Upper lobe of right lung (tissue), 1 donor: ENCODE measurements around the gene CMIP. TPM values are rescaled to one million over a fixed set of nuclear protein-coding genes. Genes with fewer than 3 reads are reported as not detected.

Source experiments
- ATAC-seq: fragments of 200-7000 bp; cut with Tn5 transposase; one replicate; pipeline ENCODE4 v1.9.1; 2020; ENCODE audit warnings: mild to moderate bottlenecking, moderate library complexity
- DNase-seq: peaks from one replicate; pipeline ENCODE4 v3.0.0-alpha.2; 2020
- H3K27ac ChIP-seq: fragments of 200-600 bp; one replicate; pipeline ENCODE4 v1.8.0; 2022
- H3K27me3 ChIP-seq: fragments of 200-600 bp; one replicate; pipeline ENCODE4 v1.8.0; 2022; ENCODE audit warnings: mild to moderate bottlenecking
- H3K36me3 ChIP-seq: fragments of 200-600 bp; one replicate; pipeline ENCODE4 v1.8.0; 2022
- H3K4me1 ChIP-seq: fragments of 200-600 bp; one replicate; pipeline ENCODE4 v1.8.0; 2022
- H3K4me3 ChIP-seq: fragments of 200-600 bp; one replicate; pipeline ENCODE4 v1.8.0; 2022; ENCODE audit warnings: mild to moderate bottlenecking
- H3K9me3 ChIP-seq: fragments of 200-600 bp; one replicate; pipeline ENCODE4 v1.8.0; 2022
- intact Hi-C: fragments of 100-400 bp; cut with DNase I; formaldehyde crosslinking; loops from one replicate; pipeline ENCODE4 v1.11.0; 2022
- total RNA-seq: library from RNA; stranded (reverse); fragmentation: NEBNext Ultra II Directional; extraction: Animal tissue kit (Norgen Biotek cat#: 25700); gene quantifications from one replicate; pipeline ENCODE4 v1.2.1, GENCODE V29; 2021
- TF ChIP-seq, protein P1 (sequence below): fragments of 200-600 bp; IDR thresholded peaks from one replicate; pipeline ENCODE4 v1.8.0; 2022; ENCODE audit warnings: antibody characterized with exemption
- donor health status: DM: no; HTN: yes; CAD: no; lungs with severe emphysema.

CMIP gene
- total RNA-seq, 1 donor from 2014 or later = 73.8 TPM

DNA sequence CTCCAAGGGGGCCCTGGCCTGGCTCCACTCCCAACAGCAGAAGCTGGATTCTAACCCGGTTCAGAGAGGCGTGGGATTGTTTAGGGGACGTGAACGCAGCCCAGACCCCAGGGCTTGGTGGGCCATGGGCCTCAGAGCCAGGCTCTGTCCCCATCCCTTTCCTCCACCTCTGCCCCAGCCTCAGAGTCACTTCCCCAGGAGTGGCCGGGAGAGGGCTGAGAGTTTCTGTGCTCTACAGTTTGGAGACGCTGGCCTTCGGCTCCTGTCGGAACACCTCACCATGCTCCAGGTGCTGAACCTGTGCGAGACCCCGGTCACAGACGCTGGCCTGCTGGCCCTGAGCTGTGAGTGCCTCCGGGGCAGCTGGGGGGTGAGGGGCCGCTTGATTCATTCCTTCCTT lies 260.7 kb downstream of the CMIP start:
- TF ChIP-seq, protein P1, sequence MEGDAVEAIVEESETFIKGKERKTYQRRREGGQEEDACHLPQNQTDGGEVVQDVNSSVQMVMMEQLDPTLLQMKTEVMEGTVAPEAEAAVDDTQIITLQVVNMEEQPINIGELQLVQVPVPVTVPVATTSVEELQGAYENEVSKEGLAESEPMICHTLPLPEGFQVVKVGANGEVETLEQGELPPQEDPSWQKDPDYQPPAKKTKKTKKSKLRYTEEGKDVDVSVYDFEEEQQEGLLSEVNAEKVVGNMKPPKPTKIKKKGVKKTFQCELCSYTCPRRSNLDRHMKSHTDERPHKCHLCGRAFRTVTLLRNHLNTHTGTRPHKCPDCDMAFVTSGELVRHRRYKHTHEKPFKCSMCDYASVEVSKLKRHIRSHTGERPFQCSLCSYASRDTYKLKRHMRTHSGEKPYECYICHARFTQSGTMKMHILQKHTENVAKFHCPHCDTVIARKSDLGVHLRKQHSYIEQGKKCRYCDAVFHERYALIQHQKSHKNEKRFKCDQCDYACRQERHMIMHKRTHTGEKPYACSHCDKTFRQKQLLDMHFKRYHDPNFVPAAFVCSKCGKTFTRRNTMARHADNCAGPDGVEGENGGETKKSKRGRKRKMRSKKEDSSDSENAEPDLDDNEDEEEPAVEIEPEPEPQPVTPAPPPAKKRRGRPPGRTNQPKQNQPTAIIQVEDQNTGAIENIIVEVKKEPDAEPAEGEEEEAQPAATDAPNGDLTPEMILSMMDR = no peak
- no peaks in the 10 kb centered on the region for H3K27me3 ChIP-seq
- ATAC-seq (no peak), DNase-seq (peak; percentile 54)
- no peaks in the 10 kb centered on the region for H3K9me3 ChIP-seq
- intact Hi-C loops = no loop called here
- H3K36me3 ChIP-seq = peaks cover 58% of the 10 kb centered on the region
- no peak overlapping the region for H3K4me3 ChIP-seq
- no peak overlapping the region for H3K27ac ChIP-seq
- peaks cover 3% of the 10 kb centered on the region for H3K4me1 ChIP-seq

DNA sequence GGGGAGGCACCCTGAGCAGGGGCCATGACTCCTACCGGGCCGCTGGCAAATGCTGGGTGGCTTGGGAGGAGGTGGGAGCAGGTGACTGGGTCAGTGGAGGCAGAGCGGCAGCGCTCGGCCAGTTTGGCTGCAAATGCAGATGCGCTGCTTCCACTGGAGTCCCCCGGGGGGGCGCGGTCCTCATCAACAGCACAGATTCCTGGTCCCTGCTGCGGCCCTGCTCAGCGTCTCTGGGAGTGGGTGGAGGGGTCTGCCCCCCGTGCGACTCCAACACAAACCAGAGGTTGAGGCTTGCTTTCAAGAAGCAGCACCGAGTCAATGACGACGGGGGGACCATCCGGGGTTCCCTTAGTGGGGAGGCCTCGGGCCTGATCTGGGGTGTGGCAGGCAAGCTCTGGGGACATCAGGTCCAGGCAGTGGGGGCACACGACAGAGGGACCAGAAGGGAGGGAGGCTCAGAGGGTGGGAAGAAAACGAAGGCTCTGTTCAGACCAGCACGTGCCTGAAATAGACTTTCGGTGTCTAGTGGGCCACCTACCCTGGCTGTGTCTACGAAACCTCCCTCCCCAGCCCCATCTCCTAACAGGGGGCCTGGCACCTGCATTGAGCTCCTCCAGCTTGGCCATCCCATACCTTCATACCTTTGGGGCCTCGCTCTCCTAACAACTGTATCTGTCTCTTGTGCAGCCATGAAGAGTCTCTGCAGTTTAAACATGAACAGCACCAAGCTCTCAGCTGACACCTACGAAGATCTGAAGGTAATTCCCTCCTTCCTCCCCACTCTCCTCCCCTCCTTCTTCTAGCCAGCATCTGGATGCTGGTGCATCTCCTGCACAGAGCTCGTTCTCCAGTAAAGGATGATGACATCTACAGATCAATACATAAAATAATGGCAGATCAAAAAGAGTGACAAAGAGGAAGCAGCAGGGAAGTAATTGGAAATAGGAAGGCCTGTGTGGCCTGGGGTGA lies 262.0 kb downstream of the CMIP start:
- intact Hi-C loops = no loop called here
- peaks cover 3% of the 10 kb centered on the region for H3K4me1 ChIP-seq
- no peaks in the 10 kb centered on the region for H3K9me3 ChIP-seq
- DNase-seq = peak; percentile 54
- no peak overlapping the region for H3K4me3 ChIP-seq
- H3K27me3 ChIP-seq = no peaks in the 10 kb centered on the region
- ATAC-seq = no peak
- no peak overlapping the region for H3K27ac ChIP-seq
- peaks cover 55% of the 10 kb centered on the region for H3K36me3 ChIP-seq
- TF ChIP-seq, protein P1 = no peak

DNA sequence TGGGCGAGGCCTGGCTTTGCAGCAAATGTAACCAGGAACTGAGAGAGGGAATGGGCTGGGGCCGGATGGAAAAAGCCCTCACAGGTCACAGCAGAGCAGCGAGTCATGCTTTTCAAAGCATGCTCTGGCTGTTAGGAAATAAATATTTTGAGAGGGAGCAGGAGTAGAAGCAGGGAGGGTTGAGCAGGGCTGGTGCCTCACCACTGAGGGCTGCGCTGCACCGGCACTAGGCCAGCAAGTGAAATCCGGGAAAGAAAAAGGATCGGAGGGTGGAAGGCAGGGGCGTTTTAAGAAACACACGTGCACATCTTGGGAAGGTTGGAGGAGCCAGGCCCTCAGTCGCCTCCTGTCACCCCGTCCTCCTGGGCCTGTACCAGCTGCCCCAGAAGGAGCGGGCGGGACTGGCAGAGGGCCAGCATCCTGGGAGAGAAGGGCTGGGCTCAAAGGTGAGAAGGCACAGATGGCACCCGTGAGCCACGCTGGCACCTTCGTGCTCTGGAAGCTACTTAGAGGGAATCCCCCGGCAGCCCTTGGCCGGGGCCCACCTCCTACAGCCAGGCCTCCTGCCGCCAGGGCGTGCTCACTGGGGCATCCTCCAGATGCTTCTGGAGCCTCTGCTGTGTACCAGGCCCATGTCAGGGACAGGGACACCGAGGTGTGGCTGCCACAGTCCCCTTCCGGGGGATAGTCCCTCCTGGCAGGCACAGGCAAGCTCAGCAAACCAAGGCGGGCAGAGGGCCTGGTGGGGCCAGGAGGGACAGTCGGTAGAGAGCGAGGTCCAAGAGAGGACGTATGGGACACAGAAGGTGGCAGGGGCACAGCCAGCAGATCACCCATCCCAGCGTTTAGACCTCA lies 263.0 kb downstream of the CMIP start:
- H3K27me3 ChIP-seq = no peaks in the 10 kb centered on the region
- intact Hi-C loops = no loop called here
- no peak overlapping the region for H3K4me3 ChIP-seq
- ATAC-seq (peak; percentile 8), DNase-seq (peak; percentile 67)
- H3K9me3 ChIP-seq = no peaks in the 10 kb centered on the region
- no peak overlapping the region for H3K27ac ChIP-seq
- TF ChIP-seq, protein P1 = no peak
- H3K36me3 ChIP-seq = peaks cover 45% of the 10 kb centered on the region
- peaks cover 3% of the 10 kb centered on the region for H3K4me1 ChIP-seq

DNA sequence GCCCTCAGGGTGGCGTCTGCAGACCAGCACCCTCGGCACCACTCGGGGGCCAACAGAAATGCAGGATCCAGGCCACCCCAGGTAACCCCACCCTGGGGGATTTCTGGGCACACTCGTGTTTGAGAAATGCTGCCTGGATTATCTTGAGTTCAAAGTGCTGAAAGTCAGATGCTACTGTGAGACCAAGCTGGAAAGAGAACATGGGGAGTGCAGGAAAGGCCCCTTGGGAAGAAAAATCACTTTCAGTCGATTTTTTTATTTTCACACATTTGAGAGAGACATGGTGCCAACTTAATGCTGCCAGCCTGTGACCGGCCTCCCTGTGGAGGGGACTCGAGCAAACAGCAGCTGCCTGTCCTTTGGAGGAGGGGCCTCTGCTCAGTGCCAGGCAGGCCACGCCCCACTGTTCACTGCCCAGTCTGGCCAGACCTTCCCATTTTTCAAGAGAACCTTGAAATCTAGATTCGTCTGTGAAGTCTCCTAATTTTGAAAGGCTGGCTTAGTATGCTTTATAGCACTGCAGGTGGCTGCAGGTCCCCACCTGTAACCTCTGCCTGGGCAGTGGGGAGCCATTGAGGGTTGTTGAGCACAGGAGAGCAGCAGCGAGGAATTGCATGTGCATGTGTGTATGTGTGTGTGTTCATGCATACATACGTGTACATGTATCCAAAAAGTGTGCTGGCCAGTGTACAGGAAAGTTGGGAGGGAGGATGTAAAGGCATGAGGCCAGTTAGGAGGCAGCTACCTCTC lies 263.8 kb downstream of the CMIP start:
- Histone ChIP-seq H3K36me3 (peaks cover 41% of the 10 kb centered on the region), H3K27me3 (no peaks in the 10 kb centered on the region), H3K9me3 (no peaks in the 10 kb centered on the region), H3K4me3 (no peak overlapping the region), H3K4me1 (peaks cover 3% of the 10 kb centered on the region), H3K27ac (no peak overlapping the region)
- TF ChIP-seq, protein P1 = no peak
- peak; percentile 64 for DNase-seq
- intact Hi-C loops = no loop called here
- ATAC-seq = peak; percentile 51
